ENCODE measurements around the gene KPNA4. TPM values are rescaled to one million over a fixed set of nuclear protein-coding genes. Genes with fewer than 3 reads are reported as not detected.

The KPNA4 gene
- total and polyA plus RNA-seq, 2 donors (not counting 3 experiments of a cell fraction or from before 2014, with no cell fraction given): 12.2 to 70.1 TPM

DNA sequence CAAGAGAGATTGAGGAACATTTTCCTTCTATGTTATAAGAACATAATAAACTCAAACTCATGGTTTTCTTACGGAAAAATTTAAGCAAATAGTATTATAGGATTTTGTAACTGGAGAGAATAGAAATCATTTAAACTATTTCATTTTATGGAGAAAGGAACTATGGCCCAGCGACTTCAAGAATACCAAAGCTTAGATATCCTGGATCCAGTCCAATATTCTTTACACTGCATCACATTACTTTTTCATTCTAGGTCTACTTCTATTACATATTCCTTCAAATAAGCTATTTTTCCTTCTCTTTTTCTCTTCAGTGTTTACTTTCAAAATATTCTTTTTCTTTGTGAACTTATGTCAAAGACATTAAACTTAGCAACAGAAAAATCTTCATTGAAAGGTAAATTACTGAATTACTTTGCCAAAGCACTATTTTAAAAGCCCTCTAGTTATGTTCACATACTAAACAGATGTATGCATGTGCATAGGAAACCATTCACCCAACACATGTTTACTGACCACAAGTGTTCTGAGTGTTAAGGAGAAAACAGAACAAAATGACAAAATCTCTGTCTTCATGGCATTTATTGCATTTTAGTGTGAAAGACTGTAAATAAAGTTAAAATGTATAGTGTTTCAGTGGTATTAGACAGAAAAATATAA, 20.4 kb downstream of the KPNA4 start:
- ChIA-PET CTCF (no interaction called here), POLR2A (no interaction called here)
- Histone ChIP-seq H3K9me1 (replicated peaks; ENCODE audit: control insufficient read depth, extremely low read depth, insufficient read depth, low read length) (no peaks in the 10 kb centered on the region), H2AFZ (ENCODE audit: low read depth, low read length) (no peak overlapping the region), H3K79me2 (ENCODE audit: control insufficient read depth, insufficient read depth, low read length) (peaks cover 100% of the 10 kb centered on the region), H3K9me3 (replicated peaks; ENCODE audit: control insufficient read depth, insufficient read depth, low read length) (no peaks in the 10 kb centered on the region), H3K4me2 (ENCODE audit: insufficient read depth, low read length) (no peak overlapping the region), H4K20me1 (replicated peaks; ENCODE audit: control insufficient read depth, extremely low read depth, insufficient read depth, low read length) (peaks cover 12% of the 10 kb centered on the region), H3K27ac (ENCODE audit: insufficient read depth, low read depth, low read length) (no peak overlapping the region), H3K4me1 (ENCODE audit: control insufficient read depth, extremely low read depth, insufficient read depth, low read length) (peaks cover 3% of the 10 kb centered on the region), H3K36me3 (ENCODE audit: control insufficient read depth in 2 of 2, extremely low read depth in 1 of 2, insufficient read depth in 2 of 2, low read length in 2 of 2) (no peaks in the 10 kb centered on the region), H3K9ac (replicated peaks; ENCODE audit: extremely low read depth, insufficient read depth, low read length) (no peak overlapping the region), H3K27me3 (ENCODE audit: control insufficient read depth in 2 of 2, insufficient read depth in 2 of 2, low read length in 2 of 2) (no peaks in the 10 kb centered on the region), H3K4me3 (replicated peaks in 1 of 3; ENCODE audit: insufficient read depth in 1 of 3, low read depth in 1 of 3, low read length in 3 of 3) (no peak overlapping the region)
- no peak for FAIRE-seq
- BruUV-seq (replicated peaks): no TSS peak
- dilution Hi-C loops (cut with MboI; ENCODE audit: extremely low pct_ligation_motif_present, low sequenced_read_pairs) (no loop called here), intact Hi-C loops (cut with micrococcal nuclease) (no loop called here)
- no peak for DNase-seq (ENCODE audit: low read depth, low spot score)
- no peak for TF ChIP-seq GATA2 (IDR thresholded peaks at IDR 0.05; ENCODE audit: insufficient read depth, insufficient read length, low read depth, low read length)
- TF ChIP-seq EZH2 (IDR thresholded peaks at IDR 0.05; ENCODE audit: borderline replicate concordance, low read depth, low read length, severe bottlenecking): no peak
- TF ChIP-seq POLR2AphosphoS5 (IDR thresholded peaks at IDR 0.05; ENCODE audit: insufficient read depth, low read depth, low read length): no peak
- TF ChIP-seq, protein P1, sequence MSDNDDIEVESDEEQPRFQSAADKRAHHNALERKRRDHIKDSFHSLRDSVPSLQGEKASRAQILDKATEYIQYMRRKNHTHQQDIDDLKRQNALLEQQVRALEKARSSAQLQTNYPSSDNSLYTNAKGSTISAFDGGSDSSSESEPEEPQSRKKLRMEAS (IDR thresholded peaks at IDR 0.05; ENCODE audit: insufficient read depth, insufficient read length): no peak
- no peak for TF ChIP-seq CTCF (IDR thresholded peaks at IDR 0.05; ENCODE audit: extremely low read depth in 1 of 2, insufficient read depth in 1 of 2, low read depth in 1 of 2, low read length in 2 of 2)
- no peak for TF ChIP-seq MYC (IDR thresholded peaks at IDR 0.05; ENCODE audit: low read depth, low read length)
- no peak for TF ChIP-seq JUN (IDR thresholded peaks at IDR 0.05; ENCODE audit: borderline replicate concordance, insufficient read depth, insufficient read length, low read depth)
- TF ChIP-seq FOS (IDR thresholded peaks at IDR 0.05; ENCODE audit: borderline replicate concordance, insufficient read depth, low read length): no peak
- no peak for TF ChIP-seq POLR2A (IDR thresholded peaks at IDR 0.05; ENCODE audit: low read depth, low read length)
